ENCODE data around the gene L3MBTL4.

The L3MBTL4 gene

GRCh38 chr18:6001867-6002266 lies 412.8 kb downstream of the L3MBTL4 start:
- in situ Hi-C loops (cut with MboI; ENCODE audit: low sequenced_read_pairs): no loop called here

GRCh38 chr18:5998907-5999306 lies 415.8 kb downstream of the L3MBTL4 start:
- in situ Hi-C loops (cut with MboI; ENCODE audit: low sequenced_read_pairs): no loop called here

- in situ Hi-C loops (cut with MboI; ENCODE audit: low sequenced_read_pairs): no loop called here
These were observed 416.4 kb downstream of the L3MBTL4 start for GRCh38 chr18:5998166-5998881.

- in situ Hi-C loops (cut with MboI; ENCODE audit: low sequenced_read_pairs): no loop called here
These were observed 417.4 kb downstream of the L3MBTL4 start for GRCh38 chr18:5997361-5997760.

- in situ Hi-C loops (cut with MboI; ENCODE audit: low sequenced_read_pairs): no loop called here
These were observed 419.1 kb downstream of the L3MBTL4 start for GRCh38 chr18:5995626-5996025.

- in situ Hi-C loops (cut with MboI; ENCODE audit: low sequenced_read_pairs): no loop called here
These were observed 420.8 kb downstream of the L3MBTL4 start for GRCh38 chr18:5993938-5994337.

- in situ Hi-C loops (cut with MboI; ENCODE audit: low sequenced_read_pairs): no loop called here
These were observed 422.3 kb downstream of the L3MBTL4 start for GRCh38 chr18:5992381-5992780.

- in situ Hi-C loops (cut with MboI; ENCODE audit: low sequenced_read_pairs): no loop called here
These were observed 427.5 kb downstream of the L3MBTL4 start for GRCh38 chr18:5987249-5987648.

GRCh38 chr18:5986257-5986931 lies 428.3 kb downstream of the L3MBTL4 start:
- in situ Hi-C loops (cut with MboI; ENCODE audit: low sequenced_read_pairs): no loop called here

- in situ Hi-C loops (cut with MboI; ENCODE audit: low sequenced_read_pairs): no loop called here
These were observed 430.5 kb downstream of the L3MBTL4 start for GRCh38 chr18:5984245-5984644.

- in situ Hi-C loops (cut with MboI; ENCODE audit: low sequenced_read_pairs): no loop called here
These were observed 431.2 kb downstream of the L3MBTL4 start for GRCh38 chr18:5983488-5983887.

GRCh38 chr18:5982332-5982731 lies 432.4 kb downstream of the L3MBTL4 start:
- in situ Hi-C loops (cut with MboI; ENCODE audit: low sequenced_read_pairs): no loop called here

- in situ Hi-C loops (cut with MboI; ENCODE audit: low sequenced_read_pairs): no loop called here
These were observed 434.0 kb downstream of the L3MBTL4 start for GRCh38 chr18:5980721-5981120.

- in situ Hi-C loops (cut with MboI; ENCODE audit: low sequenced_read_pairs): no loop called here
These were observed 434.7 kb downstream of the L3MBTL4 start for GRCh38 chr18:5979971-5980457.

GRCh38 chr18:5979176-5979888 lies 435.4 kb downstream of the L3MBTL4 start:
- in situ Hi-C loops (cut with MboI; ENCODE audit: low sequenced_read_pairs): no loop called here

GRCh38 chr18:5977022-5977421 lies 437.7 kb downstream of the L3MBTL4 start:
- in situ Hi-C loops (cut with MboI; ENCODE audit: low sequenced_read_pairs): no loop called here

- in situ Hi-C loops (cut with MboI; ENCODE audit: low sequenced_read_pairs): no loop called here
These were observed 439.4 kb downstream of the L3MBTL4 start for GRCh38 chr18:5975111-5976002.

- in situ Hi-C loops (cut with MboI; ENCODE audit: low sequenced_read_pairs): no loop called here
These were observed 440.0 kb downstream of the L3MBTL4 start for GRCh38 chr18:5974696-5975095.

GRCh38 chr18:5973099-5973498 lies 441.6 kb downstream of the L3MBTL4 start:
- in situ Hi-C loops (cut with MboI; ENCODE audit: low sequenced_read_pairs): no loop called here

- in situ Hi-C loops (cut with MboI; ENCODE audit: low sequenced_read_pairs): no loop called here
These were observed 442.4 kb downstream of the L3MBTL4 start for GRCh38 chr18:5972298-5972697.

- in situ Hi-C loops (cut with MboI; ENCODE audit: low sequenced_read_pairs): no loop called here
These were observed 444.7 kb downstream of the L3MBTL4 start for GRCh38 chr18:5969989-5970403.
